ENCODE results near the gene COL27A1. TPM values are rescaled to one million over a fixed set of nuclear protein-coding genes. Genes with fewer than 3 reads are reported as not detected.

The COL27A1 gene
- total RNA-seq, 1 donor from 2014 or later, result 9.3 TPM

DNA sequence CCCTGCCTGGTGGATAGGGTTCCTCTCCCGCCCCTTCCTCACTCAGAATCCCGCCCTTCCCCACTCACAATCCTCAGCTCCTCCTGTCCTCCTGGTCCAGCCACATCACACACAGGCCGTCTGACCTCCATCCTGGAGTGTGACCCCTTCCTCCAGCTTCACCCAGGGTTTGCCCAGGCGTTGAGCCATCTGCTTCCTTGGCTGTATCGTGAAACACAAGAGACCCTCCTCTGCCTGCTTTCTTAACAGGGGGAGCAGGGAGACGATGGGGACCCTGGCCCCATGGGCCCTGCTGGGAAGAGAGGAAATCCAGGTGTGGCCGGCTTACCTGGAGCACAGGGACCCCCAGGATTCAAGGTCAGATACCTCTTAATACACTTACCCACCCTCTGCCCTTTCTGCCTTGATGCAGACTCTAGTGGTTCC is 135.2 kb downstream of the COL27A1 start:
- TF ChIP-seq, protein P1, sequence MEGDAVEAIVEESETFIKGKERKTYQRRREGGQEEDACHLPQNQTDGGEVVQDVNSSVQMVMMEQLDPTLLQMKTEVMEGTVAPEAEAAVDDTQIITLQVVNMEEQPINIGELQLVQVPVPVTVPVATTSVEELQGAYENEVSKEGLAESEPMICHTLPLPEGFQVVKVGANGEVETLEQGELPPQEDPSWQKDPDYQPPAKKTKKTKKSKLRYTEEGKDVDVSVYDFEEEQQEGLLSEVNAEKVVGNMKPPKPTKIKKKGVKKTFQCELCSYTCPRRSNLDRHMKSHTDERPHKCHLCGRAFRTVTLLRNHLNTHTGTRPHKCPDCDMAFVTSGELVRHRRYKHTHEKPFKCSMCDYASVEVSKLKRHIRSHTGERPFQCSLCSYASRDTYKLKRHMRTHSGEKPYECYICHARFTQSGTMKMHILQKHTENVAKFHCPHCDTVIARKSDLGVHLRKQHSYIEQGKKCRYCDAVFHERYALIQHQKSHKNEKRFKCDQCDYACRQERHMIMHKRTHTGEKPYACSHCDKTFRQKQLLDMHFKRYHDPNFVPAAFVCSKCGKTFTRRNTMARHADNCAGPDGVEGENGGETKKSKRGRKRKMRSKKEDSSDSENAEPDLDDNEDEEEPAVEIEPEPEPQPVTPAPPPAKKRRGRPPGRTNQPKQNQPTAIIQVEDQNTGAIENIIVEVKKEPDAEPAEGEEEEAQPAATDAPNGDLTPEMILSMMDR (IDR thresholded peaks at IDR 0.05), result no peak
- peak in 1 of 2 donors; percentile 51 for DNase-seq (ENCODE audit: low spot score in 2 of 2)
- H3K4me3 ChIP-seq, result no peak overlapping the region
- intact Hi-C loops (cut with DNase I), result no loop called here
- H3K36me3 ChIP-seq, result peaks cover 9 to 13% of the 10 kb centered on the region in 2 donors
- peaks cover 4 to 6% of the 10 kb centered on the region in 2 donors for H3K9me3 ChIP-seq
- H3K27me3 ChIP-seq, result no peaks in the 10 kb centered on the region
- H3K27ac ChIP-seq, result no peak overlapping the region
- no peaks in the 10 kb centered on the region for H3K4me1 ChIP-seq

DNA sequence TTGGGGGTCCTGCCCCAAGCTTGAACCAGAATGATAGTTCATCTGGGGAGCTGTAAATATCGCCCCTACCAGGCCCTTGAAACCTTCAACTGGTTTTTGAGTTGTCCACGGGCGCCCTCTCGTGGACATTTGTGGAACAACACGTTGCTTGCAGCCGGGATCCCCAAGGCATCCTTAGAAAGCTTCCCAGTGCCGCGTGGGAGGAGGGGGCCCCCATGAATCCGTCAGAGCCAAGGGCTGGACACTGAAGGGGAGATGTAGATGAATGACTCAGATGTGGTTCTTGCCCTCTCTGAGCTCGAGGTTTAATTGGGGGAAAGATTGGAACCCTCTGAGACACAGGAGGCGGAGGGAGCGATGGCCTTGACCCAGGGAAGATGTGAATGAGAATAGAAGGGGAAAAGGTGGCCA is 135.7 kb downstream of the COL27A1 start:
- Histone ChIP-seq H3K27me3 (no peaks in the 10 kb centered on the region), H3K4me3 (no peak overlapping the region), H3K4me1 (no peaks in the 10 kb centered on the region), H3K36me3 (peaks cover 9 to 15% of the 10 kb centered on the region in 2 donors), H3K27ac (no peak overlapping the region), H3K9me3 (peaks cover 4 to 6% of the 10 kb centered on the region in 2 donors)
- TF ChIP-seq, protein P1 (IDR thresholded peaks at IDR 0.05), result peak; percentile 89 to 96 (median 93)
- intact Hi-C loops (cut with DNase I), result loop anchor here (1.0 kb wide), 3 partner anchors 136 to 209 kb away; partner anchors contain the start of gene COL27A1
- DNase-seq (ENCODE audit: low spot score in 2 of 2), result peak in 1 of 2 donors; percentile 86

DNA sequence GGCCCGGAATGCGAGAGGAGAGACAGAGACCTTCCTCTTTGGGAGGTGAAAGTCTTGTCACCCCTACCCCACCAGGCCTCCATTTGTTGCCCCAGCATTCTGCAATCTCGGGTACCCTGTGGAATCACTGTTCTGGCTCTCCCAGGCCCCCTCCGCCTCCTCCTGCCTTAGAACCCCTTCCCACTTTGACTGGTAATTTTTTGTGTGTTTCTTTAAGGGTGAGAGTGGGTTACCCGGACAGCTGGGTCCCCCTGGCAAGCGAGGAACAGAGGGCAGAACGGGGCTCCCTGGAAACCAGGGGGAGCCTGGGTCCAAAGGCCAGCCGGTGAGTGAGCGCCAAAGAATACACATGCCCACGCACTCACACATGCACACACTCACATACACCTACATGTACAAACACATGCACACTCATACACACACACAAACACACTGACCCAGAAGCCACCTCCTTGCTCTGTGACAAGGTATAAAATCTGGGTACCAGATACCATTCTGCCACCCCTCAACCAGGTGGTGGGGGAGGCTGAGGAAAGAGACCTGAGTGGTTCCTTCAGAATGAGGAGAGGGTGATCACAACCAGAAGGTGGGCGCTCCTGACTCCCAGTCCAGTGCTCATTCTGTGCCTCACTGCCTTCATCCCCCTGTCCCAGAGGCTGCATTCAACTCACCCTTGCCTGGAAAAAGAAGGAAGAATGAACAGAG is 136.7 kb downstream of the COL27A1 start:
- H3K9me3 ChIP-seq, result peaks cover 4 to 6% of the 10 kb centered on the region in 2 donors
- no peaks in the 10 kb centered on the region for H3K27me3 ChIP-seq
- H3K36me3 ChIP-seq, result peaks cover 9 to 18% of the 10 kb centered on the region in 2 donors
- intact Hi-C loops (cut with DNase I), result loop anchor here (1.0 kb wide), 3 partner anchors 137 to 210 kb away; partner anchors contain the start of gene COL27A1
- H3K4me3 ChIP-seq, result no peak overlapping the region
- TF ChIP-seq, protein P1 (IDR thresholded peaks at IDR 0.05), result no peak
- H3K27ac ChIP-seq, result no peak overlapping the region
- DNase-seq (ENCODE audit: low spot score in 2 of 2), result peak in 1 of 2 donors; percentile 38
- H3K4me1 ChIP-seq, result no peaks in the 10 kb centered on the region

DNA sequence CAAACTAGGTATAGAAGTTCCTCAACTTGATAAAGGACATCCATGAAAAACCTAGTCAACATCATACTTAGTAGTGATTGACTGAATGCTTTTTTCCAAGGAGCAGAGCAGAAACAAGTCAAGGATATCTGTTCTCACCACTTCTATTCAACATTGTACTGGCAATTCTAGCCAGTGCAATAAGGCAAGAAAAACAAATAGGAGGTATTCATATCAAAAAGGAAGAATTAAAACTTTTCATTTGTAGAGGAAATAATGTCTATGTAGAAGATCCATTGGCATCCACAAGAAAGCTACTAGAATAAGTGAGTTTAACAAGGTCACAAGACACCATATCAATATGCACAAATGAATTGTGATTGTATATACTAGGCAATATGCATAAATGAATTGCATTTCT is 139.3 kb downstream of the COL27A1 start:
- H3K27me3 ChIP-seq, result no peaks in the 10 kb centered on the region
- H3K27ac ChIP-seq, result no peak overlapping the region
- H3K9me3 ChIP-seq, result peaks cover 4 to 6% of the 10 kb centered on the region in 2 donors
- H3K36me3 ChIP-seq, result peaks cover 9 to 18% of the 10 kb centered on the region in 2 donors
- H3K4me3 ChIP-seq, result no peak overlapping the region
- H3K4me1 ChIP-seq, result no peaks in the 10 kb centered on the region
- TF ChIP-seq, protein P1 (IDR thresholded peaks at IDR 0.05), result no peak
- intact Hi-C loops (cut with DNase I), result no loop called here
- DNase-seq (ENCODE audit: low spot score in 2 of 2), result no peak

DNA sequence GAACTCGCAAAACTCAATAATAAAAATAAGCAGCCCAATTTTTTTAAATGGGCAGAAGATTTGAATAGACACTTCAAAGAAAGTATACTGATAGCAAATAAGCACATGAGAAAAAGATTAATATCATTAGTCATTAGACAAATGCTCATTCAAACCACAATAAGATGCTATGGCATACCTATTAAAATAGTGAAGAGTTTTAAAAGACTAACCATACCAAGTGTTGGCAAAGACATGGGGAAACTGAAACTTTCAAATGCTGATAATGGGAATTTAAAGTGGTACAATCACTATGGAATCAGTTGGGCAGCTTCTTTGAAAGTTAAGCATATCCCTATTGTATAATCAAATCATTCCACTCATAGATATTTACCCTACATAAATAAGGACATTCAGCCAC is 141.0 kb downstream of the COL27A1 start:
- Histone ChIP-seq H3K4me1 (no peaks in the 10 kb centered on the region), H3K27ac (no peak overlapping the region), H3K27me3 (no peaks in the 10 kb centered on the region), H3K9me3 (peaks cover 4 to 6% of the 10 kb centered on the region in 2 donors), H3K4me3 (no peak overlapping the region), H3K36me3 (peaks cover 9 to 18% of the 10 kb centered on the region in 2 donors)
- no peak for DNase-seq (ENCODE audit: low spot score in 2 of 2)
- TF ChIP-seq, protein P1 (IDR thresholded peaks at IDR 0.05), result no peak
- intact Hi-C loops (cut with DNase I), result no loop called here
